ENCODE measurements around the gene PRKN.

PRKN gene

GRCh38 chr6:161722394-161722793 is 1005.2 kb downstream of the PRKN start:
- Mint-ChIP-seq H3K9me3 (no peaks in the 10 kb centered on the region), H3K4me1 (no peaks in the 10 kb centered on the region), H3K4me3 (no peak overlapping the region), H3K36me3 (no peaks in the 10 kb centered on the region), H3K27ac (no peak overlapping the region), H3K27me3 (no peaks in the 10 kb centered on the region)
- no peak for ATAC-seq (ENCODE audit: low read depth)
- no peak for DNase-seq (ENCODE audit: low spot score in 2 of 2)

- ATAC-seq (ENCODE audit: low read depth) (no peak), DNase-seq (ENCODE audit: low spot score in 2 of 2) (no peak)
- H3K36me3 Mint-ChIP-seq: no peaks in the 10 kb centered on the region
- no peaks in the 10 kb centered on the region for H3K4me1 Mint-ChIP-seq
- peaks cover under 1% of the 10 kb centered on the region for H3K9me3 Mint-ChIP-seq
- no peak overlapping the region for H3K4me3 Mint-ChIP-seq
- H3K27ac Mint-ChIP-seq: no peak overlapping the region
- no peaks in the 10 kb centered on the region for H3K27me3 Mint-ChIP-seq
These were observed 1006.1 kb downstream of the PRKN start for GRCh38 chr6:161721511-161721910.

GRCh38 chr6:161716176-161716575 is 1011.4 kb downstream of the PRKN start:
- Mint-ChIP-seq H3K27ac (no peak overlapping the region), H3K27me3 (no peaks in the 10 kb centered on the region), H3K9me3 (peaks cover 4% of the 10 kb centered on the region), H3K4me3 (no peak overlapping the region), H3K36me3 (no peaks in the 10 kb centered on the region), H3K4me1 (no peaks in the 10 kb centered on the region)
- no peak for ATAC-seq (ENCODE audit: low read depth)
- no peak for DNase-seq (ENCODE audit: low spot score in 2 of 2)

- Mint-ChIP-seq H3K27ac (no peak overlapping the region), H3K4me1 (no peaks in the 10 kb centered on the region)
These were observed 1015.6 kb downstream of the PRKN start for GRCh38 chr6:161711938-161712337.

GRCh38 chr6:161711515-161711914 is 1016.1 kb downstream of the PRKN start:
- ATAC-seq (ENCODE audit: low read depth): no peak
- H3K36me3 Mint-ChIP-seq: no peaks in the 10 kb centered on the region
- H3K27ac Mint-ChIP-seq: no peak overlapping the region
- H3K9me3 Mint-ChIP-seq: peaks cover 3% of the 10 kb centered on the region
- H3K4me1 Mint-ChIP-seq: no peaks in the 10 kb centered on the region
- no peak for DNase-seq (ENCODE audit: low spot score in 2 of 2)
- H3K27me3 Mint-ChIP-seq: no peaks in the 10 kb centered on the region
- H3K4me3 Mint-ChIP-seq: no peak overlapping the region

More at GRCh38 chr6:161711938-161712337, 1015.6 kb downstream of the PRKN start:
- DNase-seq (ENCODE audit: low spot score in 2 of 2) (no peak), ATAC-seq (ENCODE audit: low read depth) (no peak)
- H3K27me3 Mint-ChIP-seq: no peaks in the 10 kb centered on the region
- H3K36me3 Mint-ChIP-seq: no peaks in the 10 kb centered on the region
- peaks cover 4% of the 10 kb centered on the region for H3K9me3 Mint-ChIP-seq
- H3K4me3 Mint-ChIP-seq: no peak overlapping the region

GRCh38 chr6:161710698-161711097 is 1016.9 kb downstream of the PRKN start:
- Mint-ChIP-seq H3K4me3 (no peak overlapping the region), H3K27me3 (no peaks in the 10 kb centered on the region), H3K36me3 (no peaks in the 10 kb centered on the region), H3K9me3 (peaks cover 2% of the 10 kb centered on the region), H3K27ac (no peak overlapping the region), H3K4me1 (no peaks in the 10 kb centered on the region)
- no peak for ATAC-seq (ENCODE audit: low read depth)
- DNase-seq (ENCODE audit: low spot score in 2 of 2): no peak

- ATAC-seq (ENCODE audit: low read depth): no peak
- Mint-ChIP-seq H3K4me3 (no peak overlapping the region), H3K36me3 (no peaks in the 10 kb centered on the region)
These were observed 1026.5 kb downstream of the PRKN start for GRCh38 chr6:161701056-161701455.

GRCh38 chr6:161696801-161697200 is 1030.8 kb downstream of the PRKN start:
- H3K4me1 Mint-ChIP-seq: no peaks in the 10 kb centered on the region
- no peak for ATAC-seq (ENCODE audit: low read depth)
- DNase-seq (ENCODE audit: low spot score in 2 of 2): no peak
- H3K27me3 Mint-ChIP-seq: no peaks in the 10 kb centered on the region
- H3K9me3 Mint-ChIP-seq: no peaks in the 10 kb centered on the region
- H3K27ac Mint-ChIP-seq: no peak overlapping the region
- no peaks in the 10 kb centered on the region for H3K36me3 Mint-ChIP-seq
- H3K4me3 Mint-ChIP-seq: no peak overlapping the region

More at GRCh38 chr6:161701056-161701455, 1026.5 kb downstream of the PRKN start:
- no peaks in the 10 kb centered on the region for H3K27me3 Mint-ChIP-seq
- H3K27ac Mint-ChIP-seq: no peak overlapping the region
- no peaks in the 10 kb centered on the region for H3K9me3 Mint-ChIP-seq
- H3K4me1 Mint-ChIP-seq: no peaks in the 10 kb centered on the region
- no peak for DNase-seq (ENCODE audit: low spot score in 2 of 2)

GRCh38 chr6:161694995-161695394 is 1032.6 kb downstream of the PRKN start:
- Mint-ChIP-seq H3K9me3 (peaks cover 3% of the 10 kb centered on the region), H3K4me1 (no peaks in the 10 kb centered on the region), H3K36me3 (no peaks in the 10 kb centered on the region), H3K27me3 (peaks cover 2% of the 10 kb centered on the region), H3K4me3 (no peak overlapping the region), H3K27ac (no peak overlapping the region)
- ATAC-seq (ENCODE audit: low read depth) (no peak), DNase-seq (ENCODE audit: low spot score in 2 of 2) (no peak)

GRCh38 chr6:161686655-161687054 is 1040.9 kb downstream of the PRKN start:
- DNase-seq (ENCODE audit: low spot score in 2 of 2) (no peak), ATAC-seq (ENCODE audit: low read depth) (no peak)
- Mint-ChIP-seq H3K4me3 (no peak overlapping the region), H3K27me3 (peaks cover 2% of the 10 kb centered on the region), H3K36me3 (peaks cover 2% of the 10 kb centered on the region), H3K4me1 (no peaks in the 10 kb centered on the region), H3K9me3 (peaks cover 4% of the 10 kb centered on the region), H3K27ac (no peak overlapping the region)

GRCh38 chr6:161684731-161685475 is 1042.7 kb downstream of the PRKN start:
- Mint-ChIP-seq H3K4me3 (no peak overlapping the region), H3K27ac (no peak overlapping the region), H3K4me1 (no peaks in the 10 kb centered on the region), H3K36me3 (peaks cover 2% of the 10 kb centered on the region), H3K9me3 (peaks cover 1% of the 10 kb centered on the region), H3K27me3 (no peaks in the 10 kb centered on the region)
- ATAC-seq (ENCODE audit: low read depth) (no peak), DNase-seq (ENCODE audit: low spot score in 2 of 2) (no peak)

GRCh38 chr6:161683400-161683799 is 1044.2 kb downstream of the PRKN start:
- DNase-seq (ENCODE audit: low spot score in 2 of 2) (no peak), ATAC-seq (ENCODE audit: low read depth) (no peak)
- no peaks in the 10 kb centered on the region for H3K4me1 Mint-ChIP-seq
- no peaks in the 10 kb centered on the region for H3K27me3 Mint-ChIP-seq
- H3K9me3 Mint-ChIP-seq: peaks cover 1% of the 10 kb centered on the region
- H3K27ac Mint-ChIP-seq: no peak overlapping the region
- no peak overlapping the region for H3K4me3 Mint-ChIP-seq
- H3K36me3 Mint-ChIP-seq: peaks cover 2% of the 10 kb centered on the region

GRCh38 chr6:161682982-161683381 is 1044.6 kb downstream of the PRKN start:
- Mint-ChIP-seq H3K27me3 (no peaks in the 10 kb centered on the region), H3K4me1 (no peaks in the 10 kb centered on the region), H3K9me3 (peaks cover 1% of the 10 kb centered on the region), H3K36me3 (peaks cover 2% of the 10 kb centered on the region), H3K4me3 (no peak overlapping the region), H3K27ac (no peak overlapping the region)
- ATAC-seq (ENCODE audit: low read depth) (no peak), DNase-seq (ENCODE audit: low spot score in 2 of 2) (no peak)

- DNase-seq (ENCODE audit: low spot score in 2 of 2) (no peak), ATAC-seq (ENCODE audit: low read depth) (no peak)
- no peaks in the 10 kb centered on the region for H3K27me3 Mint-ChIP-seq
- no peaks in the 10 kb centered on the region for H3K9me3 Mint-ChIP-seq
- H3K4me1 Mint-ChIP-seq: no peaks in the 10 kb centered on the region
- peaks cover 2% of the 10 kb centered on the region for H3K36me3 Mint-ChIP-seq
- H3K4me3 Mint-ChIP-seq: no peak overlapping the region
- no peak overlapping the region for H3K27ac Mint-ChIP-seq
These were observed 1047.5 kb downstream of the PRKN start for GRCh38 chr6:161679980-161680538.

- no peak for DNase-seq (ENCODE audit: low spot score in 2 of 2)
- Mint-ChIP-seq H3K27me3 (no peaks in the 10 kb centered on the region), H3K27ac (no peak overlapping the region), H3K36me3 (no peaks in the 10 kb centered on the region), H3K9me3 (no peaks in the 10 kb centered on the region), H3K4me1 (no peaks in the 10 kb centered on the region), H3K4me3 (no peak overlapping the region)
- ATAC-seq (ENCODE audit: low read depth): no peak
These were observed 1050.4 kb downstream of the PRKN start for GRCh38 chr6:161677188-161677587.

All from memory B cell (primary cell).